HCT116 (cell line): ENCODE data around the gene BRD2. TPM values are rescaled to one million over a fixed set of nuclear protein-coding genes. Genes with fewer than 3 reads are reported as not detected.

Experiments used
- ATAC-seq: fragments of 200-7000 bp; cut with Tn5 transposase; 2 replicates; pipeline ENCODE4 v1.9.1; 2020; ENCODE audit warnings: mild to moderate bottlenecking, moderate library complexity
- BruUV-seq: library from RNA; stranded (reverse); fragments of 400-500 nt; replicated peaks from 2 replicates; lab custom pipeline; 2021; lab: Mats Ljungman, UMichigan
- CTCF ChIA-PET: fragments of 300-600 bp; sonication (Branson Sonifier 250); formaldehyde crosslinking; loops from one replicate; lab custom pipeline; 2021; ENCODE audit warnings: antibody characterized with exemption; lab: Charles Lee
- POLR2A ChIA-PET: fragments of 300-600, 350-600 bp; sonication (Branson Sonifier 250); formaldehyde crosslinking; loops from one replicate; lab custom pipeline; 2021; ENCODE audit warnings: antibody characterized with exemption; lab: Charles Lee
- RAD21 ChIA-PET, 2 experiments: fragments of 300-600 bp; sonication (Branson Sonifier 250); formaldehyde crosslinking; loops; one replicate each; lab custom pipeline; 2023; ENCODE audit warnings: low total read pairs in 2 of 2; ENCODE audit not compliant: uncharacterized antibody in 2 of 2, unreplicated experiment in 2 of 2, low non-redundant PET in 1 of 2; lab: Charles Lee
- DNase-seq: peaks from one replicate; pipeline ENCODE4 v3.0.0-alpha.2; 2010; ENCODE audit warnings: low read depth, low spot score
- H2AFZ ChIP-seq: fragments of 200-600 bp; shearing (Covaris generic), sonication (generic); 2 replicates; pipeline ENCODE4 v1.6.1; 2017; ENCODE audit warnings: low read depth, mixed run types, mixed read lengths, antibody characterized with exemption, low read length; ENCODE audit not compliant: poor library complexity, severe bottlenecking
- H3K27ac ChIP-seq: 2 replicates; pipeline ENCODE4 v1.5.1; 2012; ENCODE audit warnings: low read depth, low read length
- H3K27me3 ChIP-seq: fragments of 200-600 bp; sonication (generic); 2 replicates; pipeline ENCODE4 v1.6.1; 2016; ENCODE audit warnings: mixed run types, low read length, mixed read lengths; ENCODE audit not compliant: insufficient read depth
- H3K36me3 ChIP-seq, 2 experiments: fragments of 200-500 bp in 1 of 2; fragments of 200-600 bp in 1 of 2; sonication (Bioruptor generic) in 1 of 2; sonication (generic) in 1 of 2; 2 replicates each; pipeline versions ENCODE4 v1.5.1 to v1.6.1; 2014 to 2016; ENCODE audit warnings: low read length in 2 of 2, inconsistent platforms in 1 of 2, mixed read lengths in 1 of 2, mixed run types in 1 of 2; ENCODE audit not compliant: insufficient read depth in 2 of 2, control insufficient read depth in 1 of 2
- H3K4me1 ChIP-seq, 2 experiments: fragments of 200-600 bp in 1 of 2; sonication (generic) in 1 of 2; 2 replicates each; pipeline versions ENCODE4 v1.5.1 to v1.6.1; 2012 to 2017; ENCODE audit warnings: low read length in 2 of 2, inconsistent platforms in 1 of 2, mild to moderate bottlenecking in 1 of 2, mixed read lengths in 1 of 2, mixed run types in 1 of 2, moderate library complexity in 1 of 2; ENCODE audit not compliant: insufficient read depth in 2 of 2, control insufficient read depth in 1 of 2
- H3K4me2 ChIP-seq: fragments of 200-600 bp; sonication (generic); 2 replicates; pipeline ENCODE4 v1.6.1; 2017; ENCODE audit warnings: mixed run types, low read length, mixed read lengths
- H3K4me3 ChIP-seq, 2 experiments: fragments of 200-600 bp in 1 of 2; sonication (generic) in 1 of 2; replicated peaks in 1 of 2; 2 replicates each; pipeline ENCODE4 v1.5.1; 2011 to 2016; ENCODE audit warnings: low read length in 2 of 2, control low read depth in 1 of 2, low read depth in 1 of 2, mild to moderate bottlenecking in 1 of 2, mixed read lengths in 1 of 2, mixed run types in 1 of 2
- H3K79me2 ChIP-seq: fragments of 200-600 bp; sonication (generic); 2 replicates; pipeline ENCODE4 v1.6.1; 2017; ENCODE audit warnings: mild to moderate bottlenecking, mixed run types, low read length, moderate library complexity, mixed read lengths; ENCODE audit not compliant: insufficient read depth
- H3K9ac ChIP-seq: fragments of 200-600 bp; sonication (generic); 2 replicates; pipeline ENCODE4 v1.6.1; 2016; ENCODE audit warnings: low read length, mixed read lengths
- H3K9me2 ChIP-seq: fragments of 200-600 bp; sonication (generic), shearing (Covaris generic); 2 replicates; pipeline ENCODE4 v1.6.1; 2017; ENCODE audit warnings: mixed run types, mild to moderate bottlenecking, moderate library complexity; ENCODE audit not compliant: insufficient read depth
- H3K9me3 ChIP-seq, 2 experiments: fragments of 200-500 bp in 1 of 2; fragments of 200-600 bp in 1 of 2; sonication (Bioruptor generic) in 1 of 2; sonication (generic) in 1 of 2; 2 replicates each; pipeline ENCODE4 v1.6.1; 2014 to 2017; ENCODE audit warnings: low read length in 2 of 2, mixed read lengths in 2 of 2, inconsistent platforms in 1 of 2, low read depth in 1 of 2, mild to moderate bottlenecking in 1 of 2, mixed run types in 1 of 2, moderate library complexity in 1 of 2; ENCODE audit not compliant: control insufficient read depth in 1 of 2, insufficient read depth in 1 of 2
- H4K20me1 ChIP-seq: fragments of 200-600 bp; sonication (generic), shearing (Covaris generic); 2 replicates; pipeline ENCODE4 v1.6.1; 2017; ENCODE audit warnings: mixed run types, mild to moderate bottlenecking, moderate library complexity; ENCODE audit not compliant: insufficient read depth
- CBX3 ChIP-seq: IDR thresholded peaks from 2 replicates; pipeline ENCODE4 v1.6.1; 2012; ENCODE audit warnings: low read depth
- CEBPB ChIP-seq: IDR thresholded peaks from 2 replicates; pipeline ENCODE4 v1.6.1; 2012; ENCODE audit warnings: low read depth
- EGR1 ChIP-seq: IDR thresholded peaks from 2 replicates; pipeline ENCODE4 v1.6.1; 2012; ENCODE audit warnings: low read depth
- EZH2 ChIP-seq: fragments of 200-600 bp; sonication (generic); IDR thresholded peaks from 2 replicates; pipeline ENCODE4 v1.6.1; 2017; ENCODE audit warnings: antibody characterized with exemption, mixed run types
- POLR2A ChIP-seq: IDR thresholded peaks from 2 replicates; pipeline ENCODE4 v1.7.0; 2011; ENCODE audit warnings: borderline replicate concordance; ENCODE audit not compliant: insufficient read depth, insufficient read length; ENCODE audit errors: extremely low read depth
- RAD21 ChIP-seq: IDR thresholded peaks from 2 replicates; pipeline ENCODE4 v1.6.1; 2012; ENCODE audit warnings: low read depth, mild to moderate bottlenecking
- TCF7L2 ChIP-seq: IDR thresholded peaks from 2 replicates; pipeline ENCODE4 v1.7.0; 2011; ENCODE audit warnings: borderline replicate concordance, inconsistent platforms; ENCODE audit not compliant: insufficient read depth, insufficient read length; ENCODE audit errors: extremely low read depth
- ZNF274 ChIP-seq: fragments of 200-500 bp; sonication (Bioruptor generic); IDR thresholded peaks from 2 replicates; pipeline ENCODE4 v1.6.1; 2014; ENCODE audit warnings: mild to moderate bottlenecking, low read depth, low read length, inconsistent platforms
- intact Hi-C: fragments of 100-400 bp; cut with micrococcal nuclease; formaldehyde crosslinking; loops from 2 replicates; pipeline ENCODE4 v1.10.0; 2022
- total RNA-seq: library from RNA; stranded (reverse); gene quantifications from one replicate; pipeline ENCODE4 v1.2.1, GENCODE V29; 2021; ENCODE audit not compliant: unreplicated experiment
- TF ChIP-seq, protein P1 (sequence below), 3 experiments: fragments of 200-600 bp in 1 of 3; sonication (generic) in 1 of 3; IDR thresholded peaks in 2 of 3; conservative IDR thresholded peaks in 1 of 3; 2 replicates each; pipeline ENCODE4 v1.5.1; 2012 to 2017; ENCODE audit warnings: low read depth in 2 of 3, low read length in 2 of 3, antibody characterized with exemption in 1 of 3, borderline replicate concordance in 1 of 3, control low read depth in 1 of 3, mild to moderate bottlenecking in 1 of 3, mixed read lengths in 1 of 3, mixed run types in 1 of 3, moderate library complexity in 1 of 3; ENCODE audit not compliant: insufficient read depth in 1 of 3
- TF ChIP-seq, protein P2 (sequence below): IDR thresholded peaks from 2 replicates; pipeline ENCODE4 v1.6.1; 2012

The BRD2 gene
- total RNA-seq, 1 experiment from 2014 or later, result 260 TPM

DNA sequence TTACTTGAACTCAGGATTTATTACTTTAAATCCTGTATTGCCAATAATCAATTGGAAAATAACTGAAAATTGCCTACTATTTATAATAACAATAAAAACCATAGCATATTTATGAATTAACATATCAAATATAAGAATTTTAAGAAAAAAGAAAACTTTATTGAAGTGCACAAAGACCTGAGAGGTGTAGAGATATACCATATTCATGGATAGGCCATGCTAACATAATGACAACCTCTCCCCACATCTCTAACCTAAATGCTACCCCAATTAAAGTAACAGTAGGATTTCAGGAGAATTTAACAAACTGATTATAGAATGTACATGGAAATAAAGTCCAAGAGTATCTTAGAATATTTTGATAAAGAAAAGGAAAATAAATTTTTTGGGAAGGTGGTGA, 22.4 kb upstream of the BRD2 start (continued):
- TF ChIP-seq, protein P1, sequence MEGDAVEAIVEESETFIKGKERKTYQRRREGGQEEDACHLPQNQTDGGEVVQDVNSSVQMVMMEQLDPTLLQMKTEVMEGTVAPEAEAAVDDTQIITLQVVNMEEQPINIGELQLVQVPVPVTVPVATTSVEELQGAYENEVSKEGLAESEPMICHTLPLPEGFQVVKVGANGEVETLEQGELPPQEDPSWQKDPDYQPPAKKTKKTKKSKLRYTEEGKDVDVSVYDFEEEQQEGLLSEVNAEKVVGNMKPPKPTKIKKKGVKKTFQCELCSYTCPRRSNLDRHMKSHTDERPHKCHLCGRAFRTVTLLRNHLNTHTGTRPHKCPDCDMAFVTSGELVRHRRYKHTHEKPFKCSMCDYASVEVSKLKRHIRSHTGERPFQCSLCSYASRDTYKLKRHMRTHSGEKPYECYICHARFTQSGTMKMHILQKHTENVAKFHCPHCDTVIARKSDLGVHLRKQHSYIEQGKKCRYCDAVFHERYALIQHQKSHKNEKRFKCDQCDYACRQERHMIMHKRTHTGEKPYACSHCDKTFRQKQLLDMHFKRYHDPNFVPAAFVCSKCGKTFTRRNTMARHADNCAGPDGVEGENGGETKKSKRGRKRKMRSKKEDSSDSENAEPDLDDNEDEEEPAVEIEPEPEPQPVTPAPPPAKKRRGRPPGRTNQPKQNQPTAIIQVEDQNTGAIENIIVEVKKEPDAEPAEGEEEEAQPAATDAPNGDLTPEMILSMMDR (IDR thresholded peaks at IDR 0.05 in 2 of 3, conservative IDR thresholded peaks at IDR 0.05 in 1 of 3; ENCODE audit: borderline replicate concordance in 1 of 3, insufficient read depth in 1 of 3, low read depth in 2 of 3, low read length in 2 of 3), result no peak
- TF ChIP-seq RAD21, result no peak

DNA sequence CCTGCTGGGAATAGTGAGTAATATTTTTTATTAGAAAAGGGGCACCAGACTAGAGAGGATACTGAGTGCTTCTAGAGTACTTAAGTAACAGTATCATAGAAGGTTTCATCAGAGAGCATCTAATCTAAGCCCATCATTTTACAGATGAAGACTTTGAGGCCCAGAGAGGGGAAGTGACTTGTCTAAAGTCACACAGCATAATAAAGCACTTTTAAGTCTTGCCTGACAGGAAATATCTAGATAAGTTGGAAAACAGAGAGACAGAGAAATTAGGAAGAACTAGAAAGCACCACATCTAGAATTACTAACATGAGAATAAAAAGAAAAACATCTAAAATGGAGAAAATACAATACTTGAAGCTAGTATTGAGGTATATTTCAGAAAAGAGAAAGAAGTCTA, 21.5 kb upstream of the BRD2 start:
- TF ChIP-seq ZNF274 (no peak), TCF7L2 (no peak), EGR1 (no peak), CEBPB (no peak), POLR2A (no peak), CBX3 (no peak), EZH2 (no peak)
- TF ChIP-seq, protein P2, sequence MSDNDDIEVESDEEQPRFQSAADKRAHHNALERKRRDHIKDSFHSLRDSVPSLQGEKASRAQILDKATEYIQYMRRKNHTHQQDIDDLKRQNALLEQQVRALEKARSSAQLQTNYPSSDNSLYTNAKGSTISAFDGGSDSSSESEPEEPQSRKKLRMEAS, result no peak
- Histone ChIP-seq H3K4me3 (no peak overlapping the region), H3K9ac (no peak overlapping the region), H3K36me3 (no peaks in the 10 kb centered on the region), H3K9me3 (no peaks in the 10 kb centered on the region), H2AFZ (no peak overlapping the region), H3K27ac (no peak overlapping the region), H3K27me3 (no peaks in the 10 kb centered on the region), H3K4me1 (no peaks in the 10 kb centered on the region), H3K79me2 (no peaks in the 10 kb centered on the region), H4K20me1 (no peaks in the 10 kb centered on the region), H3K9me2 (no peaks in the 10 kb centered on the region), H3K4me2 (no peak overlapping the region)
- no peak for DNase-seq
- intact Hi-C loops, result loop anchor here (1.0 to 5.0 kb wide), 2 partner anchors 62 to 110 kb away; partner anchors contain the start of gene TAP2
- ChIA-PET RAD21 (no interaction called here), CTCF (interaction anchor here (0.7 to 1.0 kb wide), 3 partner anchors 13 to 108 kb away, joined by 3 to 4 read pairs (median 3); partner anchors contain the start of gene TAP2), POLR2A (interaction anchor here (1.5 kb wide), 1 partner anchor 25 kb away, joined by 4 read pairs; no protein-coding TSS in a partner anchor)
- no TSS peak for BruUV-seq
- ATAC-seq, result no peak
